CD1c-positive myeloid dendritic cell (primary cell): ENCODE data around the gene CPB2.

Source experiments
- DNase-seq: peaks from one replicate; pipeline ENCODE4 v3.0.0-alpha.2; 2016; ENCODE audit errors: extremely low spot score

Gene CPB2

GRCh38 chr13:46097663-46098062, 7.2 kb downstream of the CPB2 start:
- DNase-seq: no peak

- DNase-seq: no peak
These were observed 7.8 kb downstream of the CPB2 start for GRCh38 chr13:46097015-46097414.

- no peak for DNase-seq
These were observed 10.4 kb downstream of the CPB2 start for GRCh38 chr13:46094478-46094877.

GRCh38 chr13:46088821-46089562, 15.8 kb downstream of the CPB2 start:
- DNase-seq: no peak

- DNase-seq: peak; percentile 52
These were observed 17.4 kb downstream of the CPB2 start for GRCh38 chr13:46087481-46087880.

- no peak for DNase-seq
These were observed 17.8 kb downstream of the CPB2 start for GRCh38 chr13:46086985-46087384.

GRCh38 chr13:46086421-46086922, 18.4 kb downstream of the CPB2 start:
- DNase-seq: no peak

GRCh38 chr13:46085737-46086136, 19.1 kb downstream of the CPB2 start:
- DNase-seq: no peak

GRCh38 chr13:46082324-46082723, 22.5 kb downstream of the CPB2 start:
- no peak for DNase-seq

- DNase-seq: no peak
These were observed 25.1 kb downstream of the CPB2 start for GRCh38 chr13:46079770-46080169.

- peak; percentile 44 for DNase-seq
These were observed 27.6 kb downstream of the CPB2 start for GRCh38 chr13:46077265-46077664.

GRCh38 chr13:46076827-46077226, 28.0 kb downstream of the CPB2 start:
- DNase-seq: no peak

GRCh38 chr13:46075811-46076210, 29.0 kb downstream of the CPB2 start:
- DNase-seq: no peak

- DNase-seq: no peak
These were observed 33.1 kb downstream of the CPB2 start for GRCh38 chr13:46071590-46072249.

- DNase-seq: no peak
These were observed 41.5 kb downstream of the CPB2 start for GRCh38 chr13:46063292-46063691.

- no peak for DNase-seq
These were observed 42.6 kb downstream of the CPB2 start for GRCh38 chr13:46062185-46062584.

- no peak for DNase-seq
These were observed 45.4 kb downstream of the CPB2 start for GRCh38 chr13:46059405-46059804.

- DNase-seq: no peak
These were observed 46.6 kb downstream of the CPB2 start for GRCh38 chr13:46058268-46058667.

GRCh38 chr13:46057256-46058015, 47.4 kb downstream of the CPB2 start:
- peak; percentile 17 for DNase-seq

GRCh38 chr13:46053162-46054012, 51.4 kb downstream of the CPB2 start:
- DNase-seq: no peak

- peak; percentile 96 for DNase-seq
These were observed 52.3 kb downstream of the CPB2 start, which contains the start of gene ZC3H13 for GRCh38 chr13:46052319-46053161. ZC3H13 (minus strand) TSS chr13:46052746; CDS start chr13:46045507, 7,239 bp downstream.
